NCI-H1092 treated with DMSO at 0.1 percent for 48 hours (cell line): ENCODE results near the gene GPR17.
A peak's percentile ranks its signal among the peaks of the same experiment; 100 is the strongest.

Source experiments
- DNase-seq: peaks from one replicate; lab custom pipeline; 2025; lab: John Stamatoyannopoulos, UW

The GPR17 gene

DNA sequence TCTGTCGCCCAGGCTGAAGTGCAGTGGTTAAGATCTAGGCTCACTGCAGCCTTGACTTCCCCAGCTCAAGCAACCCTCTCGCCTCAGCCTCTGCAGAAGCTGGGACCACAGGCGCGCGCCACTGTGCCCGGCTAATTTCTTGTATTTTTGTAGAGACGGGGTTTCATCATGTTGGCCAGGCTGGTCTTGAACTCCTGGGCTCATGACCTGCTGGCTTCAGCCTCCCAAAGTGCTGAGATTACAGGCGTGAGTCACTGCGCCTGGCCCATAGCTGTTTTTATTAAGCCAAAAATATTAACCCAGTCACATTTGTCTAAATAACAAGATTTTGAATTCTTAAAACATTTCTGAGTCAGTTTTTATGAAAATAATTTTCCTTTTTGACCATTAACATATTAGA, 49.0 kb downstream of the GPR17 start:
- DNase-seq: no peak

DNA sequence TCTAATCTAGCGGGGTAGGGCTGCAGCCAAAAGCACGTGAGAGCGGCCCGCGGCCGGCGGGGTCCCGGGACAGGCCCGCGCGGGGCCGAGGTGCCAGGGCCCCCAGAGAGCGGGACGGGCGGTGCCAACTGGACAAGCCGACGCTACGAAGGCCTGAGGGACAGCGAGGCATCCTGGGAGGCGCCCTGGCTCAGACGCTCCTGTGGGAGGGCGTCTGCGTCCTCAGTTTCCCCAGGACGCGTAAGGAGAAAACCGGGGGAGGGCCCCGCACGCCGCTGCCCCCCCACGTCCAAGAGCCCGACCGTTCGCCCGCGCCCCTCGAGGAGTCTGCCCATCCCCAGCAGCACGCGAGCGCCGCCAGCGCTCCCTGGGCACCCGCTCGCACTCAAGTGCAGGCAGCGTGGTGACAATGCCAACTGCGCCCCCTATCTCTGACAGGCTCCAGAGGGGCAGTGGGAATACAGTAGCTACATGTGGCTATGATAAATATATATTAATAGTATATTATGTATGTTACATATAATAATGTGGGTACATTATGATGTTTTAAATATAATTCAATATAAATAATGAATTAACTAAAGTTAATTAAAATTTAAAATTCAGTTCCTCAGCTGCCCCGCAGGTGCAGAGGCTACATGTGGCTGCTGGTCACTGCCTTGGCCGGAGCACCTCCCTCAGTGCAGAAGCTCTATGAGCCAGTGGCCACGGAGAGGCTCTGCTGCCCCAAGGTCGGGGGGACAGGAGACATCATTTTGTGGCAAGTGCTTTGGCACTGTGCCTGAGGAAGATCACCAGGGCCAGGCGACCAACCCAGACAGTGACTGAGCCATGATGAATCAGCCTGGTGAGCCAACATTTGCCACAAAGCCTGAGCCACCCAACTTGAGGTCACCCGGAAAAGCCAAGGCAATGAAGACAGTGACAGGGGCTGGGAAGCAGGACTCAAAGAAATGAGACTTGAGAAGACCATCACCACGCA, 49.8 kb downstream of the GPR17 start:
- no peak for DNase-seq

DNA sequence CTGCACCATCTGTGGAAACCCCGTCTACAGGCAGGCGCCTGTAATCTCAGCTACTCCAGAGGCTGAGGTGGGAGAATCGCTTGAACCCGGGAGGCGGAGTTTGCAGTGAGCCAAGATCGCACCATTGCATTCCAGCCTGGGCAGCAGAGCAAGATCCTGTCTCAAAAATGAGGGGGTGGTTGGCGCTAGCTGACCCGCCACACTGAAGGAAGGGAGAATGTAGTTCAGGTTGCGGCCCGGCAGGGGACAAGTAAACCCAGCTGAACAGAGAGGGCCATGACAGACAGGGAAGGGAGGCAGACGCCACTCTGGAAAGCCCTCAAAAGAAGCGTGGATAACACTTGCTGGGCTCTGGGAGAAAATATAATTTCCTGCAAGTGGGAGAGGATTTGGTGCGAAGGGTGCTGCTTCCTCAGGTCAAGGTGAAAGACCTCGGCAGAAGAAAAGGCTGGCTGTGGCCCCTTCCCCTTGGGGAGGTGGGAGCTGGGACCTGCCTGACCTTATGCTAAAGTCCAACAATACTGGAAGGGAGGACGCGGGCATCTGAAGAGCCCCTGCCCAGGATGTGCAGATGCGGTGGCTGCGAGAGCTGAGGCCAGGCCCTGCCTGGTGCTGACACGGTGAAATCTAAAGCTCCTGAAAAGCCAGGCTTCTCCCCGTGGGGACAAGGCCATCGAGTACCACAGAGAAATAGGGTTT, 51.7 kb downstream of the GPR17 start:
- no peak for DNase-seq

DNA sequence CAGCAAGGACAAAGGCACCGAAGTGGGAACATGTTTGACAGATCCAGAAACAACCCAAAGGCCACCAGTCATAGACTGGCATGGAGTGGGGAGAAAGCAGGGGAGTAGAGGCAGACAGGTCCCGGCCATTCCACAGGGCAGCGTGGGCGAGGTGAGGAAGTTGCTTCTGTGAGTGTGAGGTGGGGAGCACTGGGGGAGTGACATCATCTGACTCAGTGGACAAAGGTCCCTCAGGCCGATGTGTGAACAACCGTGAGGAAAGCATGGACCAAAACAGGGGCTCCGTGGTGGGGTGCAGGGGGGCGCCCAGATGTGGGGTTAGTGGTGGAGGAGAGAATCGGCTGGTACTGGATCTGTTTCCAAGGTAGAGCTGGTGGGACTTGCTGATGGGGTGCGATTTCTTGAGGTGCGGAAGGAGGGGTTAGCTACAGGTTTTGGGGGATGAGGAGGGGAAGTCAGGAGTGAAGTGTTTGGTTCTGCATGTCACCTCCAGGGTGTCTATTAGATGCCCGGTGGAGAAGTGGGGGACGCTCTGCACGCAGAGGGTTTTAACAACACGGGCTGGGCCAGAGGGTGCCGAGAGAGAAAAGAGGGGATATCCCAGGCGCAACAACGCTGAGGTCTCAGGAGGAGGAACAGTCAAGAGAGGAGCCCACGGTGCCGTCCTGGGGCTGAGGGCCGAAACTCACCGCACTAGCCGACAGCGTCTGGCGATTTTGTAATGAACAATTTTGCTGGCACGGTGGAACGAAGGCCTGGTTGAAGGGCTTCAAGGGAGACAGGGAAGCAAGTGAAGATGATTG, 52.8 kb downstream of the GPR17 start:
- DNase-seq: no peak

DNA sequence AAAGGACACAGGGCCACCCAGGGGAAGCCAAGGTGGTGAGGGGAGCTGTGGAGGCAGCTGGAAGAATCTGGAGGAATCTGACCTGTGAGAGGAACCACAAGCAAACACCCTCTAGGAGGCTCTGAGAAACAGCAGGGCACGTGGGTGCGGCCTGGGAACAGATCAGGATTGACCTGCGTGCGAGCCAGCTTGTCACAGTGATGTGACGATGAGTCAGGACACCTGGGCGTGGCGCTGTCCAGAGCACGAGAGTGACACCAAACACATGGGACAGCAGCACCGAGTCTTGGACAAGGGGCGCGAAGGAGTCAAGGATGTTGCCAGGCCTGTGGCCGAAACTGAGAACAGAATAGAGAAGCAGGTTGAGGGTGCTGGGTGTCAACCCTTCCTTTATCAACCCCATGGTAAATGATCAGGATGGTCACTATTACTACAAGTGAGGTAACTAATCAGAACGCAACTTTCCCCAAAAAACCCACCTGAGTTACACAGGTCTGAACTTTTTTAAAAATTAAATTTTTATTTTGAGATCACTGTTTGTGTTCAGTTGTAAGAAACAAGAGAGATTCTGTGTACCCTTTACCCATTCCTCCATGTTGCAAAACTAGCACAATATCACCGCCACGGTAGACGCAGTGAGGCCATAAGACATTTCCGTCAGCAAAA, 54.7 kb downstream of the GPR17 start:
- DNase-seq: no peak

DNA sequence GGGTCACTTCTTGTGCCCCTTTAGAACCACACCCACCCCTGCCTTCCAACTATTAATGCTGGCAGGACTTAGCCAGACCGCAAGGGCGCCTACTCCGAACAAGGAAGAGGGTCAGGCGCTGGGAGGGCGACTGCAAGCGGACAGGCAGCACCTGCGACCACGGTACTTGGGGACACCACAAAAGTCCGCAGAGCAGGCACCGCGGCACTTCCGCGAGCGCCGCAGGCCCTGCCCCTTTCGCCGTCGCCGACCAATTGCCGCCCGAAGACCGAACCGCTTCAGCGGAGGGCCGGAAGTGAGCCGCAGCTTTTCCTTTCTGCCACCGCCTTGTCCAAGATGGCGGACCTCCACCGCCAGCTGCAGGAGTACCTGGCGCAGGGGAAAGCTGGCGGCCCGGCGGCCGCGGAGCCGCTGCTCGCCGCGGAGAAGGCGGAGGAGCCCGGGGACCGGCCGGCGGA, 55.3 kb downstream of the GPR17 start, which contains the start of gene SFT2D3:
TSS of gene SFT2D3 (plus strand) at position 305 of the 458 bp plus-strand sequence. CDS start at position 337, 32 bp downstream.
- DNase-seq: peak; percentile 89

DNA sequence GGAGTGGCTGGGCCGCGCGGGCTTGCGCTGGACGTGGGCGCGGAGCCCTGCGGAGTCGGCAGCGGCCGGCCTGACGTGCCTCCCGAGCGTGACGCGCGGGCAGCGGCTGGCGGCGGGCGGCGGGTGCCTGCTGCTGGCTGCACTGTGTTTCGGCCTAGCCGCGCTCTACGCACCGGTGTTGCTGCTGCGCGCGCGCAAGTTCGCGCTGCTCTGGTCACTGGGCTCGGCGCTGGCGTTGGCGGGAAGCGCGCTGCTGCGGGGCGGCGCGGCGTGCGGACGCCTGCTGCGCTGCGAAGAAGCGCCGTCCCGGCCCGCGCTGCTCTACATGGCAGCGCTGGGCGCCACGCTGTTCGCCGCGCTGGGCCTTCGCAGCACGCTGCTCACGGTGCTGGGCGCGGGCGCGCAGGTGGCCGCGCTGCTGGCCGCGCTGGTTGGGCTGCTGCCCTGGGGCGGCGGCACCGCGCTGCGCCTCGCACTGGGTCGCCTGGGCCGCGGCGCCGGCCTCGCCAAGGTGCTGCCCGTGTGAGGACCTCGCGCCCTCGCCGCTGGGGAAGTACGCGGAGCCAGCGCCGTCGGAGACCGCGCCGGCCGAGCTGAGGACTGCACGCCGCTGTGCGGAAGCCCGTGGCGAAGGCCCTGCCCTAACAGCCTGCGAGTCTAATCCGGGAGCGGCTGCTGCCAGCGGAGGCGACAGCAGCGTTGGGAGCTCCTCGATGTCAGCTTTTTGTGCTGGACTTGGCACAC, 55.9 kb downstream of the GPR17 start:
- DNase-seq: peak; percentile 57
